SH-SY5Y (cell line): ENCODE measurements around the gene PRRX2.

Source experiments
- GATA2 ChIP-seq: IDR thresholded peaks from 2 replicates; pipeline ENCODE4 v1.6.1; 2011; ENCODE audit warnings: mild to moderate bottlenecking, low read depth, low read length
- GATA3 ChIP-seq: IDR thresholded peaks from 2 replicates; pipeline ENCODE4 v1.6.1; 2011; ENCODE audit warnings: low read depth, mild to moderate bottlenecking, low read length, moderate library complexity

PRRX2 gene

DNA sequence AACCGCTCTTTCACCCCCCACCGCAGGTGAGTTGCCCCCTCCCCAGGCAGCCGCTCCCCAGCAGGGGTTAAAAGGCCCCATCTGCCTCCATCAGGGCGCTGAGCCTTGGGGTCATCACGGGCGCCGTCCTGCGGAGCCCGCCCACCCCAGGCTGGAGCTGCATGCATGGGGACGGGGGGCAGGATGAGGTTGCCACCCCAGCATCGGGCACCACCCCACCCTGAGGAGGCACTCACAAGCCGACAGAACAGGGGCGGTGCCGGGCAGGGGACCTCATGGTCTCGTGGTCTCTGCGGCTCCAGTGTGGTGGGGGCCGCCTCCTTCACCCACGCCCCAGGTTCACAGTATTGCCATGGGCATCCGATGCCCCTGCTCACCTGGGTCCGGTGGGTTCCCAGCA is 70.9 kb downstream of the PRRX2 start:
- TF ChIP-seq GATA2 = no peak
- TF ChIP-seq GATA3 = no peak

DNA sequence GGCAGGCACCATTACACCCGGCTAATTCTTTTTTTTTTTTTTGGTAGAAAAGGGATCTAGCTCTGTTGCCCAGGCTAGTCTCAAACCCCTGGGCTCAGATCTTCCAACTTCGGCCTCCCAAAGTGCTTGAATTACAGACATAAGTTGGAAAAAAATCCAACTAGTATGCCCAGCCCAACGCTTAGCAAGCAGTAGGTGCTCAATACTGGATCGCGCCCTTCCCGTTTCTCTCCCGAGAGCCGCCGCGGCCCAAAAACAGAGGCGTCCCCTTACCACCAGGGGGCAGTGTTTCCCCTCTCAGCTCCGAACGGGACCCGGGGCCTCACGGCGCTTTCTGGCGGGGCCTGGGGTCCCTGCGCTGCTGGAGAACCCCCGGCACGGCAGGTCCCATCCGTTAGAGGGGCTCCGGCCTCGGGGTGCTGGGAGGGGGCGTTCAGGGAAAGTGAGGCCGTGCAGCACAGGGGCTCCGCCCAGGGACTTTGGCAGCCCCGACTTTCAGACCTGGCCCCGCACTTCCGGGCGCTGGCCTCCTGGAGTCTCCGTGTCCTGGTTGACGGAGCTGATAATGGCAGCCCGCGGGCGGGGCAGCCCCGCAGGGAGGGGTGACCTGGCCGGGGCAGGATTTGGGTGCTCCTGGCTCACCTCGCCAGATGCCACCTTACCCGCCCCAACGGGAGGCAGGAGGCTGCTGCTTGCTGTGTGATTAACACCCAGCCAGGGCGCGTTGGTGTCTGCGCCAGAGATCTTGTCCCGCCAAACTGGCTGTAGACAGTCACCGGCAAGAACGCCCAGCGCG is 72.2 kb downstream of the PRRX2 start:
- TF ChIP-seq GATA2 (no peak; the same call in 1 of the 2 replicates), GATA3 (no peak)

DNA sequence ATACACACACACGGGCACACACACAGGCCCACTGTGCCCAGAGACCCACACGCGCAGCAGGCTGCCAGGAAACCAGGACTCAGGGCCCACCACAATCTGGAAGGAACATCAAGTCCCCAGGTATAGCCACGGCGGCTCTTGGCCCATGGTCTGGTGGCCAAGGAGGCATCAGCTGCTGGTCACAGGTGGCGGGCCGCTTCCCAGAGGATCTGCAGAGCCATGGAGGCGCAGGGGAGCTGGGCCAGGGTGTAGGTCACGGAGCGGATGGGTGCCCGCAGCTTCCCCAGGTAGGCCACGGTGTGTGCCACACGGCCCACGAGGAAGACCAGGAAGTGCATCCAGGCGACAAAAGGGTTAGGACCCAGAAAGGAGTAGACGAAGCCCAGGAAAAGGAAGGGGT is 74.0 kb downstream of the PRRX2 start:
- TF ChIP-seq GATA2 (no peak), GATA3 (no peak)

- no peak for TF ChIP-seq GATA3
- TF ChIP-seq GATA2 = no peak
Measured at GRCh38 chr9:129740174-129740573, 74.7 kb downstream of the PRRX2 start.

GRCh38 chr9:129740666-129741464 is 75.4 kb downstream of the PRRX2 start:
- TF ChIP-seq GATA3 (no peak), GATA2 (no peak)

GRCh38 chr9:129745200-129745599 is 79.8 kb downstream of the PRRX2 start:
- no peak for TF ChIP-seq GATA3
- no peak for TF ChIP-seq GATA2

DNA sequence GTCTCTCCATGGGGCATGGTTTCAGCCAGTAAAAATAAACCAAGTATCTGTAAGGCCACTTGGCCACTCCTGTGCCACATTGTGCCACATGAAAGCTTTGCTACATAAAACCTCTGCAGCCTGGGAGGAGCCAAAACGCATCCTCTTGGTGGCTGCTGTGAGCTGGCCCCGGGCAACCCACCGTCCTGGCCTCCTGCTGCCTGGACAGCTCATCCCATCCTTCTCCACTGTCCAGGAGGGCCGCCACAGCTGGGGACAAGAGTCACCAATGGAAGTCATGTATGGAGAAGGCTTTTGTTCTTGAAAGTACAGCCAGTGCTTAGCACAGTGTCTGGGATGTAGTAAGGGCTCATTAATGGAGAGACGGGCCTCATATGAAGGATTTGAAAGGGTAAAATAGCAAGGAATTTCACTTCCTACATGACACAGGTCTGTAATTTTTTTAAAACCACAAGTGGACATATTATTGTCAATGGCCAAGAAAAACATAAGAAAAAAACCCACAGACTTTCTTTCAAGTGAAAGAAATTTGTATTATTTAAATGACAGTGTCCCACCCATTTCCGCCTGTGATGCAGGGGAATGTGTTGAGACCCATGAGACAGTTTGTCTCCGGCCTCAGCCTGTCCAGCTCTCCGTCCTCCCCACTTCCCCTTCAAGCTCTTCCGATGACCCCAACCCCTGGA is 80.8 kb downstream of the PRRX2 start:
- no peak for TF ChIP-seq GATA3
- no peak for TF ChIP-seq GATA2

DNA sequence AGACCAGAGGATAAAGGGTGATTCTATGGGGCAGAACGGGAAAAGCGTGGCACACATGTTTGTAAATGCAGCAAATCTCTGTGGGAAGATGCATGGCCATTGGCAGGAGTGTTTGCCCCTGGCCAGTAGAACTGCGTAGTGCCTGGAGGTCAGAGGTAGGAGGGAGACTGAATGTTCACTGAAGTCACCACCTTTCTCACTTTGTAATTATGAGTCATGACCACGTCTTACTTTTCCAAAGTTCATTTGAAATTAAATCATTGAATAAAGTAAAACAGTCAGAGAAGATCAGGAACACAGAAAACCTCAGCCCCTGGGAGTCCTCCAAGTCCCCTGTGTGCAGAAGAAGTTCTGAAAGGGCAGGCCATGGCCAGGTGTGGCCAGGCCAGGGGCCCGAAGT is 82.8 kb downstream of the PRRX2 start:
- TF ChIP-seq GATA3 = no peak
- no peak for TF ChIP-seq GATA2

DNA sequence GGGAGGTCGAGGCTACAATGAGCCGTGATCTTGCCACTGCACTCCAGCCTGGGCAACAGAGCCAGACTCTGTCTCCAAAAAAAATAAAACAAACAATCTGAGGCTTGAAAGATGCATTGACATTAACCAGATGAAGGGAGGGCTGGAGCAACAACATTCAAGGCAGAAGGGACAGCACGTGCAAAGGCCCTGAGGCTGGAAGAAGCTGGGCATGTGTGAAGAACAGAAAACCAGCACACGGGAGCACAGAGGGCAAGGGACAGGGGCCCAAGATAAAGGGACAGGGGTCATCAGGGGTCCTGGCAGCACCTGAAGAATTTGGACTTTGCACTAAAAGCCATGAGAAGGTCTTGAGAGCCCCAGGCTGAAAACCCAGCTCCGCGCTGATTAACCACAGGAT is 84.1 kb downstream of the PRRX2 start:
- TF ChIP-seq GATA3 (no peak), GATA2 (no peak)

- no peak for TF ChIP-seq GATA2
- TF ChIP-seq GATA3 = no peak
Measured at GRCh38 chr9:129750013-129750638, 84.7 kb downstream of the PRRX2 start.

DNA sequence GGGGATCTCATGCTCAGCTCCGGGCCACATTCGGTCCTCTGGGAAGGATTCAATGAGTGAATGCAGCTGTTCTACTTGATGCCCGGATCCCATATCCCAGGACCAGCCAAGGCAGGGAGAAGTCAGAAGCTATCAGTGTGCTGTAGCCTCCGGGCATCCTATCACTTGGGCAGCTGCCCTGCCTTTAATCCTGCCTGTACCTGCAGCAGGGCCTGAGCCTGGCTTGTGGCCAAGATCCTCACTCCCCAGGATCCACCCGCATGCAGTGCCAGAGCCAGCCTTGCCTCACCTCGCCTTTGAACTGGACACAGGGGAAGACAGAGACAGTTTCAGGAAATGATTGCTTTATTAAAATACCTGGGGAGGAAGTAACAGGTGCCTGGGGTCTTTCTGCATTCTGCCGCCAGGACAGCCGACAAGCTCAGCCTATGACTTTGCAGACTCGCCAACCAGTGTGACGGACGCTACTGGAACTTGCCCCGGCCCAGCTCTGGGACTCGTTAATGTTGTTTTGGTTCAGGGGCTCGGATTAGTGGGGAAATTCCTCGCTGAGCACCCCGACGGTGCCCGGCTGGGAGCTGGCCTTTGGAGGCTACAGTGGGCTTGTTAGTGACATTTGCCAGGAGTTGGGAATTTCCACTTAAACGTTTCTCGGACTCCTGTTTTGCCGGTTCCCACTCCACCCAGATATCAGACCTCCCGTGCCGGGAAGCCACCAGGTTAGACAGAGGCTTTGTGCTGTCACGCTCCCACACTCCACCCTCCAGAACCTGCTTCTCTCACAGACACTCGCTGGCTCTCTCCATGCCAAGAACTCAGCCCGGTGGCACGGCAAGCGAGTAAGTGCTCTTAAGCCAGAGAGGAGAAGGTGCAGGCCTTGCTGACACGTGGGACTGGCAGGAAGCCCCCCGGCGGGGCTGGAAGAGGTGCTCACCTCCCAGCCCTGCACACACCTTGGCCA is 86.7 kb downstream of the PRRX2 start:
- no peak for TF ChIP-seq GATA2
- no peak for TF ChIP-seq GATA3

- TF ChIP-seq GATA2 = no peak
- no peak for TF ChIP-seq GATA3
Measured at GRCh38 chr9:129752900-129753729, 87.7 kb downstream of the PRRX2 start, which contains the start of gene PTGES. PTGES (minus strand) TSS chr9:129753042; CDS start chr9:129753012, 30 bp downstream.
